ENCODE measurements around the gene HERC4. TPM values are rescaled to one million over a fixed set of nuclear protein-coding genes. Genes with fewer than 3 reads are reported as not detected.

HERC4 gene
- 48.8 and 57.2 TPM in 2 replicates for total RNA-seq

- no peak for DNase-seq (ENCODE audit: extremely low read depth, low read depth, low spot score)
These were observed at the start of gene HERC4 for GRCh38 chr10:68074775-68075549. TSS of gene HERC4 (minus strand) at chr10:68075283. CDS start at chr10:68073108, 2,175 bp downstream.

- no peak for DNase-seq (ENCODE audit: extremely low read depth, low read depth, low spot score)
These were observed 49.6 kb upstream of the HERC4 start for GRCh38 chr10:68124718-68125117.

GRCh38 chr10:68121852-68122251 is 46.8 kb upstream of the HERC4 start:
- DNase-seq (ENCODE audit: extremely low read depth, low read depth, low spot score), result no peak

- DNase-seq (ENCODE audit: extremely low read depth, low read depth, low spot score), result no peak
These were observed 46.1 kb upstream of the HERC4 start for GRCh38 chr10:68121020-68121743.

- DNase-seq (ENCODE audit: extremely low read depth, low read depth, low spot score), result no peak
These were observed 43.6 kb upstream of the HERC4 start for GRCh38 chr10:68118657-68119056.

GRCh38 chr10:68112837-68113236 is 37.8 kb upstream of the HERC4 start:
- no peak for DNase-seq (ENCODE audit: extremely low read depth, low read depth, low spot score)

GRCh38 chr10:68111584-68111983 is 36.5 kb upstream of the HERC4 start:
- DNase-seq (ENCODE audit: extremely low read depth, low read depth, low spot score), result no peak

- DNase-seq (ENCODE audit: extremely low read depth, low read depth, low spot score), result no peak
These were observed 34.9 kb upstream of the HERC4 start for GRCh38 chr10:68110027-68110426.

GRCh38 chr10:68109331-68109730 is 34.2 kb upstream of the HERC4 start, which contains the start of gene MYPN:
TSS of gene MYPN (plus strand) at chr10:68109488. CDS start at chr10:68121439, 11,951 bp downstream.
- no peak for DNase-seq (ENCODE audit: extremely low read depth, low read depth, low spot score)

- DNase-seq (ENCODE audit: extremely low read depth, low read depth, low spot score), result no peak
These were observed 33.6 kb upstream of the HERC4 start for GRCh38 chr10:68108653-68109052.

GRCh38 chr10:68108051-68108450 is 33.0 kb upstream of the HERC4 start:
- no peak for DNase-seq (ENCODE audit: extremely low read depth, low read depth, low spot score)

- no peak for DNase-seq (ENCODE audit: extremely low read depth, low read depth, low spot score)
These were observed 32.6 kb upstream of the HERC4 start for GRCh38 chr10:68107651-68108050.

GRCh38 chr10:68106656-68107055 is 31.6 kb upstream of the HERC4 start:
- DNase-seq (ENCODE audit: extremely low read depth, low read depth, low spot score), result no peak

GRCh38 chr10:68105820-68106219 is 30.7 kb upstream of the HERC4 start:
- no peak for DNase-seq (ENCODE audit: extremely low read depth, low read depth, low spot score)

- DNase-seq (ENCODE audit: extremely low read depth, low read depth, low spot score), result no peak
These were observed 28.8 kb upstream of the HERC4 start for GRCh38 chr10:68103901-68104300.

- DNase-seq (ENCODE audit: extremely low read depth, low read depth, low spot score), result no peak
These were observed 28.3 kb upstream of the HERC4 start for GRCh38 chr10:68103261-68103878.

- DNase-seq (ENCODE audit: extremely low read depth, low read depth, low spot score), result no peak
These were observed 26.0 kb upstream of the HERC4 start for GRCh38 chr10:68101066-68101465.

- no peak for DNase-seq (ENCODE audit: extremely low read depth, low read depth, low spot score)
These were observed 24.7 kb upstream of the HERC4 start for GRCh38 chr10:68099736-68100135.

GRCh38 chr10:68096913-68097516 is 21.9 kb upstream of the HERC4 start:
- DNase-seq (ENCODE audit: extremely low read depth, low read depth, low spot score), result no peak

- DNase-seq (ENCODE audit: extremely low read depth, low read depth, low spot score), result no peak
These were observed 20.1 kb upstream of the HERC4 start for GRCh38 chr10:68095153-68095552.

GRCh38 chr10:68092512-68092911 is 17.4 kb upstream of the HERC4 start:
- DNase-seq (ENCODE audit: extremely low read depth, low read depth, low spot score), result no peak
